Osteoblast (primary cell): ENCODE data around the gene DHX58. TPM values are rescaled to one million over a fixed set of nuclear protein-coding genes. Genes with fewer than 3 reads are reported as not detected.
"Not testable (repeated sequence)": the region's sequence is repeated elsewhere in the genome, so short reads cannot be mapped to it uniquely, and the experiment has no call there.

Source experiments
- DNase-seq: peaks from one replicate; pipeline ENCODE4 v3.0.0; 2011; ENCODE audit warnings: low spot score, mixed read lengths; ENCODE audit not compliant: insufficient read length; ENCODE audit errors: missing footprints
- H2AFZ ChIP-seq: 2 replicates; pipeline ENCODE4 v1.6.0; 2011; ENCODE audit warnings: mild to moderate bottlenecking, low read length
- H3K27ac ChIP-seq: 2 replicates; pipeline ENCODE4 v1.5.1; 2011; ENCODE audit warnings: mild to moderate bottlenecking, low read depth, low read length, moderate library complexity
- H3K27me3 ChIP-seq: 2 replicates; pipeline ENCODE4 v1.6.0; 2012; ENCODE audit warnings: mild to moderate bottlenecking, control low read depth, inconsistent platforms, low read length, moderate library complexity; ENCODE audit not compliant: insufficient read depth
- H3K36me3 ChIP-seq: 2 replicates; pipeline ENCODE4 v1.5.1; 2011; ENCODE audit warnings: mild to moderate bottlenecking, low read length, control low read depth, moderate library complexity; ENCODE audit not compliant: insufficient read depth
- H3K4me1 ChIP-seq: 2 replicates; pipeline ENCODE4 v1.5.1; 2011; ENCODE audit warnings: mild to moderate bottlenecking, low read length, control low read depth, moderate library complexity; ENCODE audit not compliant: insufficient read depth
- H3K4me2 ChIP-seq: 2 replicates; pipeline ENCODE4 v1.6.0; 2011; ENCODE audit warnings: mild to moderate bottlenecking, low read length; ENCODE audit not compliant: insufficient read depth
- H3K4me3 ChIP-seq: fragments of 200-600 bp; sonication (generic); 3 replicates; pipeline ENCODE4 v1.5.1; 2012; ENCODE audit warnings: mild to moderate bottlenecking, low read length, inconsistent platforms; ENCODE audit not compliant: insufficient read depth
- H3K79me2 ChIP-seq: 2 replicates; pipeline ENCODE4 v1.6.0; 2012; ENCODE audit warnings: mild to moderate bottlenecking, low read length, control low read depth, inconsistent platforms; ENCODE audit not compliant: insufficient read depth
- H3K9me3 ChIP-seq: 2 replicates; pipeline ENCODE4 v1.5.1; 2011; ENCODE audit warnings: low read depth, low read length, control low read depth
- H4K20me1 ChIP-seq: 2 replicates; pipeline ENCODE4 v1.6.0; 2012; ENCODE audit warnings: mild to moderate bottlenecking, low read length, control low read depth; ENCODE audit not compliant: insufficient read depth
- CTCF ChIP-seq: IDR thresholded peaks from 2 replicates; pipeline ENCODE4 v1.5.1; 2011; ENCODE audit warnings: mild to moderate bottlenecking, low read depth, low read length, moderate library complexity; ENCODE audit errors: extremely low read depth
- total RNA-seq: library from RNA; depleted of rRNA; stranded (reverse); fragments of >200 nt; gene quantifications from 2 replicates; pipeline ENCODE4 v1.2.3, GENCODE V29; 2012

Gene DHX58
- total RNA-seq, 1 donor: 18.5 TPM

- Histone ChIP-seq H3K27ac (peak overlapping the region; percentile 82), H3K4me1 (peaks cover 9% of the 10 kb centered on the region), H3K79me2 (peaks cover 54% of the 10 kb centered on the region), H4K20me1 (peaks cover 31% of the 10 kb centered on the region), H3K36me3 (peaks cover 12% of the 10 kb centered on the region), H3K4me3 (peak overlapping the region; percentile 99), H3K4me2 (peak overlapping the region; percentile 81), H3K27me3 (no peaks in the 10 kb centered on the region), H3K9me3 (no peaks in the 10 kb centered on the region), H2AFZ (peak overlapping the region; percentile 76)
- no peak for TF ChIP-seq CTCF
- peak; percentile 76 for DNase-seq
These were observed 41.6 kb upstream of the DHX58 start for GRCh38 chr17:42153919-42154742.

- H3K79me2 ChIP-seq: peaks cover 78% of the 10 kb centered on the region
- no peaks in the 10 kb centered on the region for H3K9me3 ChIP-seq
- peaks cover 33% of the 10 kb centered on the region for H3K36me3 ChIP-seq
- TF ChIP-seq CTCF: no peak
- H3K4me2 ChIP-seq: no peak overlapping the region
- H3K27me3 ChIP-seq: no peaks in the 10 kb centered on the region
- H3K4me3 ChIP-seq: no peak overlapping the region
- no peak overlapping the region for H2AFZ ChIP-seq
- peaks cover 18% of the 10 kb centered on the region for H3K4me1 ChIP-seq
- peaks cover 45% of the 10 kb centered on the region for H4K20me1 ChIP-seq
- DNase-seq: no peak
- H3K27ac ChIP-seq: no peak overlapping the region
These were observed 34.5 kb upstream of the DHX58 start for GRCh38 chr17:42146911-42147607.

- not testable (repeated sequence) for H3K4me3 ChIP-seq, H3K9me3 ChIP-seq, H2AFZ ChIP-seq, H3K27me3 ChIP-seq
- H4K20me1 ChIP-seq: peaks cover 52% of the 10 kb centered on the region
- H3K4me2 ChIP-seq: peak overlapping the region; percentile 72
- peak overlapping the region; percentile 71 for H3K27ac ChIP-seq
- H3K4me1 ChIP-seq: peaks cover 29% of the 10 kb centered on the region
- peaks cover 20% of the 10 kb centered on the region for H3K36me3 ChIP-seq
- H3K79me2 ChIP-seq: peaks cover 76% of the 10 kb centered on the region
- DNase-seq: peak; percentile 32
These were observed 30.6 kb upstream of the DHX58 start for GRCh38 chr17:42143138-42143537.

- Histone ChIP-seq H3K79me2 (peaks cover 77% of the 10 kb centered on the region), H3K4me1 (peaks cover 29% of the 10 kb centered on the region), H3K4me3 (peak overlapping the region; percentile 30), H3K36me3 (peaks cover 16% of the 10 kb centered on the region), H3K9me3 (no peaks in the 10 kb centered on the region), H3K27me3 (no peaks in the 10 kb centered on the region), H4K20me1 (peaks cover 55% of the 10 kb centered on the region), H3K27ac (peak overlapping the region; percentile 71), H3K4me2 (peak overlapping the region; percentile 72), H2AFZ (no peak overlapping the region)
- no peak for TF ChIP-seq CTCF
- peak; percentile 92 for DNase-seq
These were observed 29.9 kb upstream of the DHX58 start for GRCh38 chr17:42142371-42142896.
